ENCODE data around the gene ETFBKMT. TPM values are rescaled to one million over a fixed set of nuclear protein-coding genes. Genes with fewer than 3 reads are reported as not detected.
"Not testable (repeated sequence)": the region's sequence is repeated elsewhere in the genome, so short reads cannot be mapped to it uniquely, and the experiment has no call there.

The ETFBKMT gene
- total RNA-seq, 1 donor from 2014 or later, result 0.63 TPM

DNA sequence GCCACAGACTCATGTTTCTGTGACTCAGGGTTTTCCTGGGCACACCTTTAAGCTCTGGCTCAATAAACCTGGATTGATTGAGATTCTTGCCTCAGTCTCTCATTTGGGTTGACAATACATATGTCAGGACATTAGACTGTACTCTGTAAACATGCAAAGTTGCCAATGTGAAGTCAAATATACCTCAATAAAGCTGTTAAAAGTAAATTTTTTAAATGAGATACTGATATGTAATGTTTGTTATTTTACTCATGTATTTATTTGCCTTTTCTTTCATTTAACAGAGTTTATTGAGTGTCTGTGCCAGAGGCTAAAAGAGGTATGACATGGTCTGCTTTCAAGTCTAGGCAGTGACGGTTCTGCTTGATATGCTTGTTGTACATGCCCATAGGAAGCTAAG lies 3.7 kb upstream of the ETFBKMT start:
- TF ChIP-seq, protein P1, sequence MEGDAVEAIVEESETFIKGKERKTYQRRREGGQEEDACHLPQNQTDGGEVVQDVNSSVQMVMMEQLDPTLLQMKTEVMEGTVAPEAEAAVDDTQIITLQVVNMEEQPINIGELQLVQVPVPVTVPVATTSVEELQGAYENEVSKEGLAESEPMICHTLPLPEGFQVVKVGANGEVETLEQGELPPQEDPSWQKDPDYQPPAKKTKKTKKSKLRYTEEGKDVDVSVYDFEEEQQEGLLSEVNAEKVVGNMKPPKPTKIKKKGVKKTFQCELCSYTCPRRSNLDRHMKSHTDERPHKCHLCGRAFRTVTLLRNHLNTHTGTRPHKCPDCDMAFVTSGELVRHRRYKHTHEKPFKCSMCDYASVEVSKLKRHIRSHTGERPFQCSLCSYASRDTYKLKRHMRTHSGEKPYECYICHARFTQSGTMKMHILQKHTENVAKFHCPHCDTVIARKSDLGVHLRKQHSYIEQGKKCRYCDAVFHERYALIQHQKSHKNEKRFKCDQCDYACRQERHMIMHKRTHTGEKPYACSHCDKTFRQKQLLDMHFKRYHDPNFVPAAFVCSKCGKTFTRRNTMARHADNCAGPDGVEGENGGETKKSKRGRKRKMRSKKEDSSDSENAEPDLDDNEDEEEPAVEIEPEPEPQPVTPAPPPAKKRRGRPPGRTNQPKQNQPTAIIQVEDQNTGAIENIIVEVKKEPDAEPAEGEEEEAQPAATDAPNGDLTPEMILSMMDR (conservative IDR thresholded peaks at IDR 0.05; ENCODE audit: low read depth, low read length), result no peak
- no peak for DNase-seq (ENCODE audit: low read depth)
- H3K4me3 ChIP-seq (ENCODE audit: low read depth, low read length), result no peak overlapping the region

DNA sequence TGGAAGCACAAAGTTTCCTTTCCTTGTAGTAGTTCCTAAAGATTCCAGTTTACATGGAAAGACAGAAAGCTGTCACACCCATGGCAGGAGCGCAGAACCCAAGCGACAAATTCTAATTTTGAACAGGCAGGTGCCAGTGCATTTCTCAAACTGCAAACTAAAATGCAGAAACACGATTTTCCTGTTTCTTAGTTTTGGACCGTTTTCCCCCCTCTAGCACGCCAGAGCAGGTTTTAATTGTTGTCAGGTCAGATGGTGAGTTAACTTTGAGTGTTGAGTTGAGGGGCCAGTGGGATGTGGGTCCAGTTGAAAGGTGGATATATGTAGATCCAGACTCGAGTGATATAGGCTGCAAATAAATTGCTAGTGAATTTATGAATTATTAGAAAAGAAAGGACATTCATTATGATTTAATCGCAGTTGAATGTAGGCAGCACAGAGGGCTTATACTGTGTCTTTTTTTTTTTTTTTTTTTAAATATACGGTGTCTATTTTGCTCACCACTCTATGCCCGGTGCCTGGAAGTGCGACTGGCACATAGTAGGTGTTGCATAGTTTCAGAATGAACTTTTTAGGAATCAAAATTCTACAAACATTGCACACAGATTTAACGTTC lies 909 bp upstream of the ETFBKMT start:
- no peak for DNase-seq (ENCODE audit: low read depth)
- TF ChIP-seq, protein P1 (conservative IDR thresholded peaks at IDR 0.05; ENCODE audit: low read depth, low read length), result no peak
- peak overlapping the region; percentile 58 for H3K4me3 ChIP-seq (ENCODE audit: low read depth, low read length)

DNA sequence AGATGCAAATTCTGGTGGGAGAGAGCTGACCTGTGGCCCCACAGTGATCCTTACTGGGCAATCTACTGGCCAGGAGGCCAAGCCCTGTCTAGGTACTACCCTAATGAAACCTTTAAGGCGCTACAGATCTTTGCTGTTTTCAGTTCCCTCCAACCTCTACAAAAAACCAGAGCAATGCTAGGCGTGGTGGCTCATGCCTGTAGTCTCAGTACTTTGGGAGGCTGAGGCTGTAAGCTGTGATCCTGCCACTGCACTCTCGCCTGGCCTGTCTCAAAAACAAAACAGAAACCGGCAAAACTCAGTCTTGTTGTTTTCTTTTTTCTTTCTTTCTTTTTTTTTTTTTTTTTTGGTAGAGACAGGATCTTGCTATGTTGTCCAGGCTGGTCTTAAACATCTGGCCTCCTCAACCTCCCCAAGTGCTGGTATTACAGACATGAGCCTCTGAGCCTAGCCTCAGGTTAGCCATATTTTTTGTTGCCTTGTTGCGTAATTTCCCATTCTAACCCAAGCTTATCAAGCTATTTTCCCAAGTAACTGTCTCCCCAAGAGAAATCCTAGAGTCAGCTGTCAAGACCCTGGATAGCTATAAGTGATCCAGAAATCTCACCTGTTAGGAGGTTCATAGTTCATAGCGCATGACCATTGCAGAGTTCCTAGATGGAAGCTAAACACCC lies 2.8 kb downstream of the ETFBKMT start:
- no peak overlapping the region for H3K4me3 ChIP-seq (ENCODE audit: low read depth, low read length)
- TF ChIP-seq, protein P1 (conservative IDR thresholded peaks at IDR 0.05; ENCODE audit: low read depth, low read length), result no peak
- no peak for DNase-seq (ENCODE audit: low read depth)

DNA sequence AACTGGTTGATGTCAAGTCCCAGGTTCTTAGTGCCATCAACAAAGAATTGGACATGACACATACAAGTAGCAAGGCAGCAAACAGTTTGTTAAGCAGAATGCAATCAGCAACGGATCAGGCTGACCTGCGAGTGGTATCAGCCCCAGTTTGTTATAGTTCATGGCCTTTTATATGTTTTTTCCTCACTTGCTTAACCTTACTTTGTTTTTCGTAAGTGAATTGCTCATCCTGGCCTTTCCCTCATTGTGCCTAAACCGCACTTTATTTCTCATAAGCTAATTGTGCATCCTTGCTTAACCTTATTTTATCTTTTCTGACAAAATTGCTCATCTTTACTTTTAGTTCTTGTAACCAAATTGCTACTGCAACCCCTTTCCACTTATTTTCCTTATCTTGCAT lies 4.1 kb downstream of the ETFBKMT start:
- no peak overlapping the region for H3K4me3 ChIP-seq (ENCODE audit: low read depth, low read length)
- DNase-seq (ENCODE audit: low read depth), result no peak
- TF ChIP-seq, protein P1 (conservative IDR thresholded peaks at IDR 0.05; ENCODE audit: low read depth, low read length), result no peak

DNA sequence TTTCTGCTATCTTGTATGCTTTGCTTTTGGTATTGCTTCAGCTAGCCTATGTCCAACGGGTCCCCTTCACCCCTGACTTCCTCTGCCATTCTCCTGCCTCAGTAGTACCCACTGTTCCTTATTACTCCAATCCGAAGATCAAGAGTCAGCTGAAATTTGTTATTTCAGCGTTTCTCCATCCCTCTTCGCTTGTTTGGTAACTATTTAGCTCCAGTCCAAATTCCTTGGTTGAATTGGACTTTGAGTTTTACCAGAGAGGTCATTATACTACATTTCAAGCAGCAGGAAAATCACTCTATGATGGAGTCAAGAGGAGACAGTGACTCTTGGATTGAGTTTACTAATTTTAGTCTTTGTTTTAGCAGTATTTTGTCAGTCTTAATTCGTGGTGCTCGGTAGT lies 4.5 kb downstream of the ETFBKMT start:
- TF ChIP-seq, protein P1 (conservative IDR thresholded peaks at IDR 0.05; ENCODE audit: low read depth, low read length), result no peak
- H3K4me3 ChIP-seq (ENCODE audit: low read depth, low read length), result no peak overlapping the region
- no peak for DNase-seq (ENCODE audit: low read depth)

DNA sequence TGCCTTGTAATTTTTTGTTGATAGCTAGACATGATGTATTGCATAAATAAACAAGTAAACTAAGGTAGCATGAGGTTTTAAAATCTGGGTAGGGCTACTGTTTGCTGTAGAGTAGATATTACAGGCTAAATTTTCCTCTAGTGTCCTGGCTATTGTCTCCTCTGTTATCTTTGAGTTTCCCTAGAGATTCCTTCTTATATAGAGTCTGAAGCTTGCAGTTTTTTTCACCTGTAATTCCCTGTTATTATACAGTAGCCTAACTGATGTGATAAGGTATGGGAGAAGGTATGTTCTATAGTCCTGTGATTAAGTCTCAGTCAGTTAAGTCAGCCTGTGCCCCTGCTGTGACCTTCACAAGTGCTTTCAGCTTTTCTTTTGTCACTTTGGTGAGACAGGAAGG lies 9.5 kb downstream of the ETFBKMT start:
- H3K4me3 ChIP-seq (ENCODE audit: low read depth, low read length), result no peak overlapping the region
- no peak for DNase-seq (ENCODE audit: low read depth)
- TF ChIP-seq, protein P1 (conservative IDR thresholded peaks at IDR 0.05; ENCODE audit: low read depth, low read length), result no peak

DNA sequence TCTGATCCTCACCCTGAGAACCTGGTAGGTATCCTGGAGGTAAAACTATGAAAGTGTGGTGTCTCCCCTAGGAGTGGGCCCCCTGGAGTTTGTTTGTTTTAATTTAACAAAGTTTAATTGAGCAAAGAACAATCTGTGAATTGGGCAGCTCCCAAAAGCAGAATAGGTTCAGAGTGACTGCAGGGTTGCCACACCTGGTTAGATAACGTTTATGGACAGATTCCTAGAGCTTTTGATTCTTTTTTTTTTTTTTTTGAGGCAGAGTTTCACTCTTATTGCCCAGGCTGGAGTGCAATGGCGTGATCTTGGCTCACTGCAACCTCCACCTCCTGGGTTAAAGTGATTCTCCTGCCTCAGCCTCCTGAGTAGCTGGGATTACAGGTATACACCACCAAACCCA lies 10.1 kb downstream of the ETFBKMT start:
- not testable (repeated sequence) for H3K4me3 ChIP-seq (ENCODE audit: low read depth, low read length); DNase-seq (ENCODE audit: low read depth)
